IMR-90 (cell line): Measurements from ENCODE around the gene LRRC72. TPM values are rescaled to one million over a fixed set of nuclear protein-coding genes. Genes with fewer than 3 reads are reported as not detected.

Experiments
- ATAC-seq: fragments of 200-7000 bp; cut with Tn5 transposase; 2 replicates; pipeline ENCODE4 v1.9.1; 2020; ENCODE audit warnings: low read depth, mild to moderate bottlenecking, moderate library complexity
- BruUV-seq: library from RNA; stranded (reverse); fragments of 400-500 nt; replicated peaks from 2 replicates; lab custom pipeline; 2021; lab: Mats Ljungman, UMichigan
- CTCF ChIA-PET: fragments of 300-600 bp; formaldehyde crosslinking; extraction: SDS; loops from one replicate; lab custom pipeline; 2021; ENCODE audit warnings: antibody characterized with exemption; lab: Yijun Ruan, JAX
- POLR2A ChIA-PET: fragments of 300-600 bp; sonication (Branson Sonifier 250); formaldehyde crosslinking; loops from one replicate; lab custom pipeline; 2022; ENCODE audit warnings: antibody characterized with exemption; ENCODE audit not compliant: unreplicated experiment; lab: Charles Lee
- DNase-seq: peaks from one replicate; pipeline ENCODE4 v3.0.0; 2013
- H2AFZ ChIP-seq: replicated peaks from 2 replicates; pipeline ENCODE3; 2013; ENCODE audit warnings: low read length, mild to moderate bottlenecking; ENCODE audit not compliant: poor library complexity
- H2AK5ac ChIP-seq: 2 replicates; pipeline ENCODE4 v1.6.1; 2013; ENCODE audit warnings: low read depth, low read length, inconsistent platforms
- H2AK9ac ChIP-seq: replicated peaks from 2 replicates; pipeline ENCODE3; 2013; ENCODE audit warnings: mild to moderate bottlenecking, low read depth, low read length, moderate library complexity; ENCODE audit not compliant: poor library complexity
- H2BK120ac ChIP-seq: 2 replicates; pipeline ENCODE4 v1.6.1; 2013; ENCODE audit warnings: low read depth, low read length, inconsistent platforms
- H2BK15ac ChIP-seq: 3 replicates; pipeline ENCODE4 v1.6.1; 2013; ENCODE audit warnings: low read depth, low read length, inconsistent platforms
- H2BK20ac ChIP-seq: 2 replicates; pipeline ENCODE4 v1.6.1; 2013; ENCODE audit warnings: low read depth, mild to moderate bottlenecking, inconsistent platforms, low read length, moderate library complexity
- H2BK5ac ChIP-seq: 2 replicates; pipeline ENCODE4 v1.6.1; 2013; ENCODE audit warnings: mild to moderate bottlenecking, low read depth, low read length, inconsistent platforms; ENCODE audit not compliant: poor library complexity, severe bottlenecking
- H3K14ac ChIP-seq: replicated peaks from 2 replicates; pipeline ENCODE4 v1.6.1; 2013; ENCODE audit warnings: low read depth, low read length, inconsistent platforms
- H3K18ac ChIP-seq: 2 replicates; pipeline ENCODE4 v1.6.1; 2013; ENCODE audit warnings: low read depth, low read length, control low read depth
- H3K23ac ChIP-seq: 2 replicates; pipeline ENCODE4 v1.6.1; 2013; ENCODE audit warnings: low read depth, low read length, inconsistent platforms
- H3K27ac ChIP-seq: 2 replicates; pipeline ENCODE4 v1.5.1; 2013; ENCODE audit warnings: mild to moderate bottlenecking, control low read depth, low read length; ENCODE audit not compliant: insufficient read depth
- H3K27me3 ChIP-seq: 2 replicates; pipeline ENCODE4 v1.6.1; 2013; ENCODE audit warnings: low read length; ENCODE audit not compliant: control insufficient read depth, insufficient read depth
- H3K36me3 ChIP-seq: 2 replicates; pipeline ENCODE4 v1.6.1; 2013; ENCODE audit warnings: low read length, mixed read lengths; ENCODE audit not compliant: control insufficient read depth, insufficient read depth
- H3K4ac ChIP-seq: 2 replicates; pipeline ENCODE4 v1.6.1; 2013; ENCODE audit warnings: low read depth, low read length, inconsistent platforms
- H3K4me1 ChIP-seq: 2 replicates; pipeline ENCODE4 v1.6.1; 2013; ENCODE audit warnings: low read length, mixed read lengths; ENCODE audit not compliant: control insufficient read depth, insufficient read depth
- H3K4me2 ChIP-seq: 2 replicates; pipeline ENCODE4 v1.6.1; 2013; ENCODE audit warnings: low read depth, mild to moderate bottlenecking, control low read depth, low read length, moderate library complexity
- H3K4me3 ChIP-seq: 2 replicates; pipeline ENCODE4 v1.5.1; 2013; ENCODE audit warnings: low read depth, mild to moderate bottlenecking, control low read depth, low read length, moderate library complexity; ENCODE audit not compliant: insufficient read depth
- H3K56ac ChIP-seq: 2 replicates; pipeline ENCODE4 v1.6.1; 2013; ENCODE audit warnings: low read length, inconsistent platforms; ENCODE audit not compliant: insufficient read depth; ENCODE audit errors: extremely low read depth
- H3K79me1 ChIP-seq, 2 experiments: 2 replicates each; pipeline ENCODE4 v1.6.1; 2013; ENCODE audit warnings: low read length in 2 of 2, inconsistent platforms in 1 of 2, low read depth in 1 of 2
- H3K9ac ChIP-seq: 2 replicates; pipeline ENCODE4 v1.6.1; 2013; ENCODE audit warnings: low read depth, low read length, control low read depth
- H3K9me1 ChIP-seq: 2 replicates; pipeline ENCODE4 v1.6.1; 2013; ENCODE audit warnings: low read length, inconsistent platforms; ENCODE audit not compliant: insufficient read depth
- H3K9me3 ChIP-seq: 2 replicates; pipeline ENCODE4 v1.6.1; 2013; ENCODE audit warnings: low read length; ENCODE audit not compliant: control insufficient read depth, insufficient read depth
- H4K20me1 ChIP-seq: 2 replicates; pipeline ENCODE4 v1.6.1; 2013; ENCODE audit warnings: low read length, inconsistent platforms; ENCODE audit not compliant: insufficient read depth
- H4K5ac ChIP-seq: 2 replicates; pipeline ENCODE4 v1.6.1; 2013; ENCODE audit warnings: mild to moderate bottlenecking, low read depth, low read length, control low read depth
- H4K8ac ChIP-seq, 2 experiments: 2 replicates each; pipeline ENCODE4 v1.6.1; 2013; ENCODE audit warnings: low read depth in 2 of 2, low read length in 2 of 2, control low read depth in 1 of 2, inconsistent platforms in 1 of 2
- H4K91ac ChIP-seq: 2 replicates; pipeline ENCODE4 v1.6.1; 2013; ENCODE audit warnings: low read depth, low read length, inconsistent platforms; ENCODE audit not compliant: insufficient read depth
- BHLHE40 ChIP-seq: fragments of 150-350 bp; IDR thresholded peaks from 2 replicates; pipeline ENCODE4 v1.6.1; 2016; ENCODE audit warnings: mild to moderate bottlenecking, low read depth, low read length
- CEBPB ChIP-seq: IDR thresholded peaks from 2 replicates; pipeline ENCODE4 v1.6.1; 2012; ENCODE audit warnings: low read depth, low read length, improper control_type of control experiment
- CHD1 ChIP-seq: IDR thresholded peaks from 2 replicates; pipeline ENCODE4 v1.6.1; 2012; ENCODE audit warnings: low read depth, low read length, improper control_type of control experiment
- CTCF ChIP-seq: conservative IDR thresholded peaks from 2 replicates; pipeline ENCODE4 v1.5.1; 2012; ENCODE audit warnings: mild to moderate bottlenecking, low read depth, low read length, improper control_type of control experiment
- ELK1 ChIP-seq: fragments of 150-350 bp; IDR thresholded peaks from 2 replicates; pipeline ENCODE4 v1.6.1; 2016; ENCODE audit warnings: low read depth, mild to moderate bottlenecking, low read length, moderate library complexity, borderline replicate concordance
- FOS ChIP-seq: fragments of 150-350 bp; IDR thresholded peaks from 2 replicates; pipeline ENCODE4 v1.6.1; 2016; ENCODE audit warnings: low read depth, low read length
- MAFK ChIP-seq: IDR thresholded peaks from 2 replicates; pipeline ENCODE4 v1.6.1; 2012; ENCODE audit warnings: low read depth, low read length, improper control_type of control experiment
- MAZ ChIP-seq: IDR thresholded peaks from 2 replicates; pipeline ENCODE4 v1.6.1; 2012; ENCODE audit warnings: low read depth, mild to moderate bottlenecking, low read length, improper control_type of control experiment, moderate library complexity, borderline replicate concordance
- MXI1 ChIP-seq: IDR thresholded peaks from 2 replicates; pipeline ENCODE4 v1.6.1; 2012; ENCODE audit warnings: low read depth, mild to moderate bottlenecking, low read length, moderate library complexity, borderline replicate concordance
- NFE2L2 ChIP-seq: fragments of 150-350 bp; IDR thresholded peaks from 2 replicates; pipeline ENCODE4 v1.6.1; 2016; ENCODE audit warnings: low read depth, mild to moderate bottlenecking, low read length
- POLR2A ChIP-seq: IDR thresholded peaks from 2 replicates; pipeline ENCODE4 v1.6.1; 2012; ENCODE audit warnings: mild to moderate bottlenecking, low read depth, low read length
- RCOR1 ChIP-seq: IDR thresholded peaks from 2 replicates; pipeline ENCODE4 v1.6.1; 2012; ENCODE audit warnings: mild to moderate bottlenecking, low read length, improper control_type of control experiment; ENCODE audit not compliant: insufficient replicate concordance
- RFX5 ChIP-seq: IDR thresholded peaks from 2 replicates; pipeline ENCODE4 v1.8.0; 2012; ENCODE audit warnings: low read depth, mild to moderate bottlenecking, low read length, moderate library complexity
- SMC3 ChIP-seq: fragments of 150-350 bp; IDR thresholded peaks from 2 replicates; pipeline ENCODE4 v1.6.1; 2016; ENCODE audit warnings: low read depth, mild to moderate bottlenecking, antibody characterized with exemption, low read length, moderate library complexity
- USF2 ChIP-seq: fragments of 150-350 bp; IDR thresholded peaks from 2 replicates; pipeline ENCODE4 v1.6.1; 2017; ENCODE audit warnings: mild to moderate bottlenecking, antibody characterized with exemption, low read length, low read depth
- WGBS, 2 experiments: methylation state at CpG; one replicate each; pipeline versions ENCODE4 v1.1.5 to v1.1.7; 2013; ENCODE audit warnings: missing lambda C conversion rate in 2 of 2; ENCODE audit not compliant: insufficient read length in 1 of 2; ENCODE audit errors: extremely low coverage in 2 of 2; 5-methylcytosine and 5-hydroxymethylcytosine counted together
- dilution Hi-C: fragments of 300-500 bp; cut with HindIII; formaldehyde crosslinking; loops from one replicate; pipeline ENCODE4 v1.14.3; 2018; ENCODE audit warnings: low sequenced_read_pairs; ENCODE audit not compliant: unreplicated experiment
- in situ Hi-C: fragments of 300-500 bp; cut with MboI; formaldehyde crosslinking; loops from 3 replicates; pipeline ENCODE4 v1.14.3; 2019; ENCODE audit warnings: low sequenced_read_pairs, inconsistent platforms, mixed read lengths
- intact Hi-C: fragments of 100-400 bp; cut with micrococcal nuclease; formaldehyde crosslinking; loops from 2 replicates; pipeline ENCODE4 v1.10.0; 2022
- polyA plus RNA-seq, 3 experiments: library from polyadenylated mRNA; depleted of rRNA; stranded (reverse); fragments of >200 nt; gene quantifications; 2 replicates each; pipeline ENCODE4 v1.2.3, GENCODE V29; 2012; ENCODE audit warnings: low replicate concordance in 1 of 3
- total RNA-seq: library from RNA; depleted of rRNA; stranded (reverse); fragments of >200 nt; gene quantifications from 2 replicates; pipeline ENCODE4 v1.2.3, GENCODE V29; 2012

The LRRC72 gene
- total and polyA plus RNA-seq, 2 of the 4 experiments (the other 2 are of a cell fraction): not detected

- Histone ChIP-seq H2BK5ac (no peak overlapping the region), H3K14ac (no peak overlapping the region), H4K5ac (no peak overlapping the region), H3K4me1 (no peaks in the 10 kb centered on the region), H3K4ac (no peak overlapping the region), H3K9me3 (peaks cover 2% of the 10 kb centered on the region; the same call in 1 of the 2 replicates), H4K8ac (no peak overlapping the region), H3K23ac (no peak overlapping the region), H4K20me1 (no peaks in the 10 kb centered on the region), H2AK9ac (no peak overlapping the region), H3K36me3 (no peaks in the 10 kb centered on the region), H3K18ac (no peak overlapping the region), H4K91ac (no peak overlapping the region), H2BK15ac (no peak overlapping the region), H2BK20ac (no peak overlapping the region), H3K4me3 (no peak overlapping the region), H2BK120ac (no peak overlapping the region), H3K4me2 (no peak overlapping the region), H3K27me3 (no peaks in the 10 kb centered on the region), H3K79me1 (no peaks in the 10 kb centered on the region), H3K56ac (no peak overlapping the region), H3K27ac (no peak overlapping the region), H2AK5ac (no peak overlapping the region), H3K9me1 (no peaks in the 10 kb centered on the region), H3K9ac (no peak overlapping the region), H2AFZ (no peak overlapping the region)
- no peak for TF ChIP-seq CEBPB
- TF ChIP-seq NFE2L2: no peak
- no peak for TF ChIP-seq MXI1
- TF ChIP-seq RFX5: no peak
- no peak for TF ChIP-seq USF2
- no peak for TF ChIP-seq FOS
- TF ChIP-seq BHLHE40: no peak
- TF ChIP-seq CHD1: no peak
- TF ChIP-seq MAZ: no peak
- no peak for TF ChIP-seq POLR2A
- no peak for TF ChIP-seq MAFK
- no peak for TF ChIP-seq RCOR1
- no peak for TF ChIP-seq SMC3
- TF ChIP-seq ELK1: no peak
- no peak for TF ChIP-seq CTCF
- DNase-seq: no peak
- in situ Hi-C loops (no loop called here), dilution Hi-C loops (no loop called here), intact Hi-C loops (no loop called here)
- ATAC-seq: no peak
- ChIA-PET CTCF (interaction anchor here (0.6 to 0.7 kb wide), 3 partner anchors 17 to 158 kb away, joined by 3 to 5 read pairs (median 5); no protein-coding TSS in a partner anchor), POLR2A (no interaction called here)
- WGBS, 2 experiments: 78% methylated on average over 2 of the region's 2 CpGs; no CpG with 5 or more reads in 1 of the 2 experiments
- no TSS peak for BruUV-seq
These were observed 28.5 kb upstream of the LRRC72 start for GRCh38 chr7:16498122-16498521.
